ENCODE measurements around the gene GYS1.
A peak's percentile ranks its signal among the peaks of the same experiment; 100 is the strongest.

The GYS1 gene

GRCh38 chr19:49017666-49018351 is 24.7 kb upstream of the GYS1 start:
- peak; percentile 89 for DNase-seq (ENCODE audit: low spot score)

DNA sequence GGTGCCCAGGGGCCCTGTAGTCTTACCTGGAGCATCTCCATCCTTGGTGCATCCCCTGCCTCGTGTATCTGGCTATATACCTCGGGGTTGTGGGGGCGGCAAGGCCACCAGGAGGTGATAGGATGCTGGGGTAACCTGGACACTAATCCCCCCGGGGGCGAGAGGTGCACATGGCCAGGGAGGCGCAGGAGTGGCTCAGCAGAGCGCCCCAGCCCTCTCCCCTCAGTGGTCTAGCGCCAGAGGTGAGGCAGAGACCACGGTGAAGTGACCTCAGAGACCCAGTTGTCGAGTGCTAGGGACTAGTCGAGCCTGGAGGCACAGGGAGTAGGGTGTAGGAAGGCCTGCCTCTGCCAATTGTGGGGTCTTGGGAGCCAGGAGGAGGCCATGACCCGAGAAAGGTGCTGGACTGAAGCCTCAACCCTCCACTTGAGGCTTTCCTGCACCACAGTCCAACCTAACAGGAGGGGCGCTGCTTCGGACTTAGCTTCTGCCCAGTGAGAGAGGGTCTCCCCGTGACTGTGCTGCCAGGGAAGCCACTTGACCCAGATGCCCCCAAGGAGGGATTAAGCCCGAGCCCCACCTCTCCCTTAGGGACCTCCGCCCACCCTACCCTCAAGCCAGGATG is 24.0 kb upstream of the GYS1 start, which contains the start of gene LHB:
TSS of gene LHB (minus strand) at position 51 of the 625 bp plus-strand sequence. CDS start at position 41, 10 bp downstream.
- DNase-seq (ENCODE audit: low spot score): no peak

GRCh38 chr19:49016067-49016839 is 23.1 kb upstream of the GYS1 start:
- no peak for DNase-seq (ENCODE audit: low spot score)

GRCh38 chr19:49014870-49015255 is 21.8 kb upstream of the GYS1 start:
- no peak for DNase-seq (ENCODE audit: low spot score)

GRCh38 chr19:49014123-49014869 is 21.2 kb upstream of the GYS1 start:
- no peak for DNase-seq (ENCODE audit: low spot score)

DNA sequence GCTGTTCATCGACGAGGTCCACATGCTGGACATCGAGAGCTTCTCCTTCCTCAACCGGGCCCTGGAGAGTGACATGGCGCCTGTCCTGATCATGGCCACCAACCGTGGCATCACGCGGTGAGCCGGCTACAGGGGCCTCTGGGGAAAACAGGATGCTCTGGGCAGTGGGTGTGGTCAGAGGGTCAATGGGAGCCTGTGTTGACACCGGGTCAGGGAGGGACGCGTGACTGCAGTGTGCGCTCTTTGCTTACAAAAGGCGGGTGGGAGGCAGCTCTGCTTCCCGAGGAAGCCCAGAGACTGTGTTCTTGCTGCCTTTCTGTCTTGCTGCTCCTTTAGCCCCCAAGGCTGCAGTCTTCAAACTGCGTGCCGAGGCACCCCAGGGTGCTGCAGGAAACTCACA is 18.1 kb upstream of the GYS1 start:
- no peak for DNase-seq (ENCODE audit: low spot score)

GRCh38 chr19:49010453-49010852 is 17.3 kb upstream of the GYS1 start:
- no peak for DNase-seq (ENCODE audit: low spot score)

GRCh38 chr19:49009828-49010227 is 16.7 kb upstream of the GYS1 start:
- DNase-seq (ENCODE audit: low spot score): no peak

DNA sequence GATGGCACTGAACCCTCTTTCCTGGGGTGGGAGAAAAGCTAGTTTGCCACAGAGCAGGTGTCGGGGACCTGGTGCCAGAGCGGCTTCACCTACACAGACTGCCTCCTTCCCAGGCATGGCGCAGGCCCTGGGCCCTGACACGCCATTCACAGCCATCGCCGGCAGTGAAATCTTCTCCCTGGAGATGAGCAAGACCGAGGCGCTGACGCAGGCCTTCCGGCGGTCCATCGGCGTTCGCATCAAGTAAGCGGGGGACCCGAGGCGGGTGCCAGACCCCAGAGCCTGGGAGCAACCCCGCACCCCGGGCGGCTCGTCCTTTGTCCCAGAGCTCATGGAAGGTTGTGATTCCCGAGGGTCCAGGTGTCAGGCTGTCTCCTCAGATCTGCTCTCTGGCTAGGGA is 13.8 kb upstream of the GYS1 start:
- no peak for DNase-seq (ENCODE audit: low spot score)

DNA sequence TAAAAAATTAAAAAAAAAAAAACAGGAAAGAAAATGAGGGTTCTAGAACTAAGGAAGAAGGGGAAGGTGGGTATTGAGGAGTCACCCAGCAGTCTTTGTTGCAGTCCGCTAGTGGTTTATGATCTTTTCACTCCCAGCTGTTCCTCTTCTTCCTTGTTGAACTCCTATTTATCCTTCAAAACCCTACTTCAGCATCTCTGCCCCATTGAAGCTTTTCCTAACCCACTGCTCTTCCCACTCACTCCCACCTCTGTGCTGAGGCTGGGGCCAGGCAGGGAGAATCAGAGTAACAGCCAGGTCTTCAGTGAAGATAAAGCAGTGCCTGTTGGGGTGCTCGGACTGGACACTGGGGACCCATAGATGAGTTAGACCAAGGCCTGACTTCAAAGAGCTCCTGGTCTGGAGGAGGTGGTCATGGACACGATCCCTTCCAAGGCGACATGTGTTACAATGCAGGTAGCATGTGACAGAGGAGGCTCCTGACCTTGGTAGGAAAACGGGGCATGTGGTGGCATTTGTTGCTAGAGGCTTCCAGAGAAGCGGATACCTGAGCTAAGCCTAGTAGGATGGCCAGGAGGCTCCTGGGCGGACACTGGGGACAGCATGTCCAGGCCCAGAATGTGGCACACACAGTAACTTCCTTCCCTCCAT is 12.0 kb upstream of the GYS1 start:
- no peak for DNase-seq (ENCODE audit: low spot score)

- DNase-seq (ENCODE audit: low spot score): no peak
These were observed 11.0 kb upstream of the GYS1 start for GRCh38 chr19:49004133-49004532.

DNA sequence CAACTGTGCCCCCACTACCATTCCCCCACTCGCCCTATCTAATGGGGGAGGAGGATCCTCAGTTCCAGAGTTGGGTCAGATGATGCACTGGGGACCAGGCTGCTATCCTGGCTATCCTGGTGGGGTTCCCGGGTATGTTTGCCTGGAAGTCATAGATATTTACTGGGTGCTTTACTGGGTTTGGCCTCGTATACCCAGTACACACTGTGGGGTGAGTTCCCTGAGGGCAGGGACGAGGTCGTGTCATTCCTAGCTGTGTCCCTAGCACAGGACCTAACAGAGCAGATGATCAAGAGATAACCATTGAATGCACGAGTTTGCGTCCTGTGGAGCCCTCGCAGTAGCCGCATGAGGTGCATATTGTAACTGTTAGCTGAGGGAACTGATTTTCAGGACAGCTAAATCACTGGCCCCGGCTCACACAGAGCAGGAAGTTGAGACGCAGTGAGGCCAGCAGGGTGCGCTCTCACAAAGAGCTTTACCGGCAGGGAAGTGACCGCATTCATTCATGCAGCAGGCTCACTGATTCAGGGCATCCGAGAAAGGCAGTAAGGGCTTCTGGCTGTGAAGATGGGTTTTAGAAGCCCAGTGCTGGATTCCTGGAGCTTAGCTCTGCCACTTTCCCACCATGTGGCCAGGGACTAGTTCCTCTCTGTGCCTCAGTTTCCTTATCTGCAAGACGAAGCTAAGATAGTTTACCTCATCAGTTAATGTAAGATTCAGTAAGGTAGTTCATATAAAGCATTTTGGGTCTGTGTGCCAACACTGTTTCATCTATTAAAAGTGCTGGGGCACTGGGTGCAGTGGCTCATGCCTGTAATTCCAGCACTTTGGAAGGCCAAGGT is 6.6 kb upstream of the GYS1 start:
- DNase-seq (ENCODE audit: low spot score): peak; percentile 67

DNA sequence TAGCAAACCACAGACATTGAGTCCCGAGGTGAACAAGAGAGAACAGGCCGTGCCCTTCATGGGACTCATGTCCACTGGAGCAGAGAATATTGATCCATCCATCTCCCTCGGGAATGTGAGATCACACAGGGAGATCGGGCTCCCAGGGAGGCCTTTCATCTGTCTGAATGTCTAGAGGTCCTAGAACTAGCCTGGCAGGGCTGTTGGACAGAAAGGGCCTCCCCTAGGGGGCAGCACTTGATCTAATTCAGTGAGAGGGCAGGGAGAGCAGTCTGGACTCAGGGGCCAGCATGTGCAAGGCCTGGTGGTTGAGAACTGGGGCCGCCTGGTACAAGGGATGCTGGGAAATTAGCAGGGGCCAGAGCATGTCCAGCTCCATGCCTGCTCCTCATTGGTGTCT is 4.9 kb upstream of the GYS1 start:
- peak; percentile 61 for DNase-seq (ENCODE audit: low spot score)

- DNase-seq (ENCODE audit: low spot score): no peak
These were observed 902 bp upstream of the GYS1 start for GRCh38 chr19:48994035-48994386.

- no peak for DNase-seq (ENCODE audit: low spot score)
These were observed 431 bp downstream of the GYS1 start for GRCh38 chr19:48992581-48993174.

DNA sequence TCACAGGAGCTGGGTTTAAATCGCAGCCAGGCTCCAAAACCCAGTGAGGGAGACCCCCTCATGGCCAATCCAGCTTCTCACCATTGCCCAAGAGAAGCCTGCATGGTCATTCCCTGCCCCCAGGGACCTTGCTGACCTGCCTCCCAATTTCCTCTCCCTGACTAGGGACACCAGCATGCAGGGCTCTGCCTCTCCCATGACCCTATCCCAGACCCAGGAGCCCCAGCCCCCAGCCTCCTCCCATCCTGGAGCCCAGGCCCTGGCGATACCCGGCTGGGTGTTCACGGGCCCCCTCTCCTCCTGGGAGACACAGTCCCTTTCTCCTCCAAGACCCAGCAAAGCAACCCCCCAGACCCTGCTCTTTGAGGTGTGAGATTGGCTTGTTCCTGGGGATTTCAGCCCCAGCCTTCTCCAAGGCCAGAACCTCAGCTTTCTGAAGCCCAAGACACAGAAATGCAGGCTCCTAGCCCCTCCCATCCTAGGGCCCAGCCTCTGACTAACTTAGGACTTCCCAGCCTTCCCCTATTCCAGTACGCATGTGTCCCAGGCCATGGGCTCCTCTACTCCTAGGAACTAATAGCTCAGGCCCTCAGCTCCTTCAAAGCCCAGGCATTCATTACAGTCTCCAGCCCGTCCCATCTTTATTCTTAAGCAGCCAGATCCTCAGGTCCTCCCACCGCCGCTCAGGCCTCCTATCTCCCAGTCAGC is 1.1 kb downstream of the GYS1 start:
- DNase-seq (ENCODE audit: low spot score): peak; percentile 92

DNA sequence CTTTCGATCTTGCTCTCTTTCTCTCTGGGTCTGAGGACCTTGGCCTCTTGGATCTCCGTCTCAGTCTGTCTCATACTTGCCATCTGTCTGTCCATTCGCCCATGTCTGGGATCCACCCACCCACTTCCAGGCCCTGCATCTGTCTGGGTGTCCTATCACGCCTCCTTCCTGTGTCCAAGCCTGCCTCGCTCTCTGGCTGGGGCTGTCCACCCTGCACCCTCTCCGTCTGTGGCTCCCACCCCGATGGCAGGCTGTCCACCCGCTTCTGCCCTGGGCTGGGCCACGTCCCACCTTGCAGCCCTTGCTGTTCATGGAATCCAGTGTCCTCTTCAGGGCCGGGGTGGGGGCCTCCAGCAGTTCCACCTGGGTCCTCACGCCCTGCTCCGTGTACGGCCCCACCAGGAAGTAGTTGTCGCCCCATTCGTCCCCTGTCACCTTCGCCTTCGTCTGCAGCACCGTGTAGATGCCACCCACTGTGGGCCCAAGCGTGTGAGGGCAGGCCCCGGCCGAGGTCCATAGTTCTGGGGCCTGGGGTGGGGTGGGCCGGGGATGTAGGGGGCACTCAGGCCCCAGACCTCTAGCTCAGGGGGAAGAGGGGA is 2.0 kb downstream of the GYS1 start:
- DNase-seq (ENCODE audit: low spot score): no peak

DNA sequence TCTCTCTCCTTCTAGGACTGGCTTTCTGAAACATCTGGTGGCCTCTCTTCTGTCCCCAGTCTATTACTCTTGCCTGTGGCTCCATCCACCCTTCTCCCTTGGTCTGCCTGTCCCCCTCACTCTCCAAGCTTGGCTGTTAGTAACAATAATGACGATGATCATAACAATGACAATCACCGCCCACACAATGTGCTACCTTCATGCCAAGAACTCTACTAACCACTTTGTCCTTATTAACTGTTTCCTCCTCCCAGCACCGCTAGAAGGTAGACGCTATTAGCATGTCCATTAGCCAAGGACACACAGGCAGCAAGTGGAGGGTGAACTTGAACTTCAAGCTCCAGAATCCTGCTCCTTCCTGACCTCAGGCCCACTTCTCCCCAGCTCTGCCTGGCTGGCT is 2.7 kb downstream of the GYS1 start:
- DNase-seq (ENCODE audit: low spot score): no peak

DNA sequence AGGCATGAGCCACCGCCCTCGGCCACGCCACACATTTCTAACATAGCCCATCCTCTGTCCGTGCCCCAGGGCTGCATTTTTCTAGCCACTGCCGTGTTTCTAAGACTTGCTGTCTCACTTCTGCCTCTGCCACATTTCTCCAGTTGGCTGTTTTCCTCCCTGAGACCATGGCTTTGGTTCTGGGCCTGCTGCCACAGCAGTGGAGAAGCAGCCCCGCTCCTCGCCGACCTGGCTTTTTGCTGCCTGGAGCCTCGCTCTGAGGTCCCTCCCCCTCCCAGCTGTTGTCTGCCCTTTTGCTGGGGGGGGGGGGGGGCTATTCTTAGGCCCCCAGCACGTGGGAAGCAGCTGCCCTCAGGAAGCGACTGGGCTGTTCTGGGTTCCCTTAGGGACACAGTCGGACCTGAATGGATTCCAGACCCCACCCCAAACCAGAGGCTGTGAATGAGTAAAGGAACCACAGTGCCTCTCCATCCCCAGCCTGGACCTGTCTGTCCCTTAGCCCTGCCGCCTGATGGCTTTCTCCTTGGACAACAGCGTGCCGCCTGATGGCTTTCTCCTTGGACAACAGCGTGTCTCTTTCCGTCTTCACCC is 3.3 kb downstream of the GYS1 start:
- no peak for DNase-seq (ENCODE audit: low spot score)

All from GM03348 (cell line).